Spleen (tissue), 7 donors: Measurements from ENCODE around the gene KIF3A.

Experiments
- CTCF ChIP-seq, 11 experiments: fragments of 200-600 bp in 7 of 11; fragments of 450-650 bp in 4 of 11; sonication (generic) in 4 of 11; IDR thresholded peaks in 8 of 11; conservative IDR thresholded peaks in 3 of 11; 1 replicate in 7 of 11; 2 replicates in 4 of 11; pipeline versions ENCODE4 v1.4.0 to v1.8.0; 2016 to 2021; ENCODE audit warnings: antibody characterized with exemption in 11 of 11, inconsistent platforms in 4 of 11, mild to moderate bottlenecking in 1 of 11
- POLR2A ChIP-seq, 3 donors: fragments of 450-650 bp; IDR thresholded peaks; one replicate each; pipeline ENCODE4 v1.5.1; 2017; ENCODE audit warnings: antibody characterized with exemption in 3 of 3, mild to moderate bottlenecking in 1 of 3
- POLR2AphosphoS5 ChIP-seq, 3 donors: sonication (generic); formaldehyde crosslinking; IDR thresholded peaks; one replicate each; pipeline ENCODE4 v1.5.1; 2017; ENCODE audit warnings: antibody characterized with exemption in 3 of 3
- donor health status: DM: no; HTN: no; CAD: no; lungs with moderate emphysema.
- donor health status: DM: no; HTN: no; CAD: no.
- donor health status: DM: no; HTN: no; CAD: no.

- TF ChIP-seq CTCF (IDR thresholded peaks at IDR 0.05 in 8 of 11, conservative IDR thresholded peaks at IDR 0.05 in 3 of 11) (no peak), POLR2AphosphoS5 (IDR thresholded peaks at IDR 0.05) (no peak), POLR2A (IDR thresholded peaks at IDR 0.05) (no peak)
These were observed 57.5 kb downstream of the KIF3A start for GRCh38 chr5:132679717-132680380.
